HepG2 (cell line): ENCODE results near the gene AMER3. TPM values are rescaled to one million over a fixed set of nuclear protein-coding genes. Genes with fewer than 3 reads are reported as not detected.

Experiments used
- FOXC1 ChIP-seq: sonication (generic); formaldehyde crosslinking; IDR thresholded peaks from 2 replicates; pipeline ENCODE4 v1.8.0; 2022; ENCODE audit warnings: mild to moderate bottlenecking, missing genetic modification reagents, borderline replicate concordance
- KLF6 ChIP-seq: IDR thresholded peaks from 2 replicates; pipeline ENCODE4 v1.8.0; 2016; ENCODE audit warnings: missing biosample characterization, missing genetic modification reagents
- RXRA ChIP-seq: sonication (generic); formaldehyde crosslinking; IDR thresholded peaks from 2 replicates; pipeline ENCODE4 v1.5.1; 2020; ENCODE audit warnings: missing genetic modification reagents
- ZNF274 ChIP-seq: sonication (generic); formaldehyde crosslinking; IDR thresholded peaks from 2 replicates; pipeline ENCODE4 v1.5.1; 2020; ENCODE audit warnings: mild to moderate bottlenecking, missing genetic modification reagents
- ZNF296 ChIP-seq: sonication (generic); formaldehyde crosslinking; conservative IDR thresholded peaks from 2 replicates; pipeline ENCODE4 v1.5.0; 2020; ENCODE audit warnings: mild to moderate bottlenecking, missing genetic modification reagents
- ZNF562 ChIP-seq: sonication (generic); formaldehyde crosslinking; IDR thresholded peaks from 2 replicates; pipeline ENCODE4 v1.8.0; 2022; ENCODE audit warnings: missing genetic modification reagents, borderline replicate concordance
- ZNF768 ChIP-seq: sonication (generic); formaldehyde crosslinking; IDR thresholded peaks from 2 replicates; pipeline ENCODE4 v1.4.0; 2020; ENCODE audit warnings: missing genetic modification reagents
- ZNF772 ChIP-seq: sonication (generic); formaldehyde crosslinking; IDR thresholded peaks from 2 replicates; pipeline ENCODE4 v1.5.0; 2020; ENCODE audit warnings: mild to moderate bottlenecking, missing genetic modification reagents
- polyA plus RNA-seq, 8 experiments: library from polyadenylated mRNA; depleted of rRNA in 3 of 8; stranded (reverse) in 7 of 8; unstranded in 1 of 8; fragments of >200 nt; fragmentation: Illumina TruSeq in 4 of 8; extraction: Trizol in 4 of 8; gene quantifications; 2 replicates each; pipeline versions ENCODE4 v1.2.1 to v1.2.3, GENCODE V29; 2011 to 2016; ENCODE audit warnings: low read depth in 4 of 8, missing spikeins in 1 of 8, mixed read lengths in 1 of 8; ENCODE audit not compliant: insufficient read depth in 1 of 8
- total RNA-seq, 5 experiments: library from RNA; depleted of rRNA; stranded (reverse); fragments of >200 nt; fragmentation: Illumina TruSeq; extraction: Trizol; gene quantifications; 2 replicates each; pipeline ENCODE4 v1.2.3, GENCODE V29; 2016; ENCODE audit warnings: low read depth in 1 of 5
- TF ChIP-seq, protein P1 (sequence below), 2 experiments: sonication (generic) in 1 of 2; formaldehyde crosslinking in 1 of 2; IDR thresholded peaks; 2 replicates each; pipeline versions ENCODE4 v1.6.1 to v1.9.0; 2014 to 2022; ENCODE audit warnings: antibody characterized with exemption in 1 of 2, borderline replicate concordance in 1 of 2, inconsistent platforms in 1 of 2, low read depth in 1 of 2, missing genetic modification reagents in 1 of 2
- TF ChIP-seq, protein P2 (sequence below): sonication (generic); formaldehyde crosslinking; IDR thresholded peaks from 2 replicates; pipeline ENCODE4 v1.4.0; 2020; ENCODE audit warnings: missing genetic modification reagents
- TF ChIP-seq, protein P3 (sequence below): sonication (generic); formaldehyde crosslinking; IDR thresholded peaks from 2 replicates; pipeline ENCODE4 v1.9.0; 2022; ENCODE audit warnings: missing genetic modification reagents, mild to moderate bottlenecking, borderline replicate concordance
- TF ChIP-seq, protein P4 (sequence below): sonication (generic); formaldehyde crosslinking; IDR thresholded peaks from 2 replicates; pipeline ENCODE4 v1.4.0; 2020; ENCODE audit warnings: missing genetic modification reagents

The AMER3 gene
- total and polyA plus RNA-seq, 2 of the 13 experiments (the other 11 are each of a cell fraction or from before 2014, with no cell fraction given): not detected

DNA sequence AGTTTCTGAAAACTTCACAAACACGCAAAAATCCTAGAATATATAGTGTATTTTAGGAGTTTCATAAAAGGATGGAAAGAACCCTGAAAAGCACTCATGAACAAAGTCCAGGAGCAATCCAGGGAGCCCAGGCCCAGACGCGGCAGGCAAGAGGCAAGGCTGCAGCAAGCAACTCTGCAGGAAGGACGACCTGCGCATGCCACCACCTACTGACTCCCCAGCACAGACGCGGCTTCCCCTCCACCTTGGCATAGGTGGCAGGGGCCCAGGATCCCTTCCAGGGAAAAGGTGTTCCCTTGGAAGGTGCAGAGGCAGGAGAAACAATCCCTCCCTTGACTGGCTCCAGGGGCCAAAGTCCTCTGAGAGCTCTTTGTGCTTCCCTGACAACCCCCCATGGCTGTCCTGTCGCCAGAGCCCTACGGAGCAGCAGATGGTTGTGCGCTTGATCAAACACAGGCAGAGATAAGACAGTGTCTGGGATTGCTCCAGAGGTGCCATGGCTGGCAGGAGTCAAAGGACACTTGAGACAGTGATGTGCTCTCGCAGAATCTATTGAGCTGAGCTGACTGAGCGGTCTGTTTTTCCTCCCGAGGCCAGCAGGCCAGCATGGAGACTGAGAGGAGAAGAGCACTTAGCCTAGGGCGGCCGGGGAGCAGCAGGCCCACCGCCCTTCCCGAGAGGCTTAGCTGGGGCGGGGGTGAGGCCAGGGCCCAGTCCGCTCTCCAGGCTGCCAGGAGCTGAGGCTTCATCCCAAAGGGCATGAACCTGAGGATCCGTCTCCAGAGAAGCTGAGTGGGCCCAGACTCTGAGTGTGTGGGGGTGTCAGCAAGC, 10.8 kb upstream of the AMER3 start (continued):
- TF ChIP-seq, protein P1, sequence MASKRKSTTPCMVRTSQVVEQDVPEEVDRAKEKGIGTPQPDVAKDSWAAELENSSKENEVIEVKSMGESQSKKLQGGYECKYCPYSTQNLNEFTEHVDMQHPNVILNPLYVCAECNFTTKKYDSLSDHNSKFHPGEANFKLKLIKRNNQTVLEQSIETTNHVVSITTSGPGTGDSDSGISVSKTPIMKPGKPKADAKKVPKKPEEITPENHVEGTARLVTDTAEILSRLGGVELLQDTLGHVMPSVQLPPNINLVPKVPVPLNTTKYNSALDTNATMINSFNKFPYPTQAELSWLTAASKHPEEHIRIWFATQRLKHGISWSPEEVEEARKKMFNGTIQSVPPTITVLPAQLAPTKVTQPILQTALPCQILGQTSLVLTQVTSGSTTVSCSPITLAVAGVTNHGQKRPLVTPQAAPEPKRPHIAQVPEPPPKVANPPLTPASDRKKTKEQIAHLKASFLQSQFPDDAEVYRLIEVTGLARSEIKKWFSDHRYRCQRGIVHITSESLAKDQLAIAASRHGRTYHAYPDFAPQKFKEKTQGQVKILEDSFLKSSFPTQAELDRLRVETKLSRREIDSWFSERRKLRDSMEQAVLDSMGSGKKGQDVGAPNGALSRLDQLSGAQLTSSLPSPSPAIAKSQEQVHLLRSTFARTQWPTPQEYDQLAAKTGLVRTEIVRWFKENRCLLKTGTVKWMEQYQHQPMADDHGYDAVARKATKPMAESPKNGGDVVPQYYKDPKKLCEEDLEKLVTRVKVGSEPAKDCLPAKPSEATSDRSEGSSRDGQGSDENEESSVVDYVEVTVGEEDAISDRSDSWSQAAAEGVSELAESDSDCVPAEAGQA (IDR thresholded peaks at IDR 0.05; ENCODE audit: low read depth): 0 out of 2 replicates have a peak, but pooled peaks have one; percentile 28
- TF ChIP-seq, protein P1 (CRISPR knock-in tag; IDR thresholded peaks at IDR 0.05; ENCODE audit: borderline replicate concordance): no peak
- TF ChIP-seq, protein P2, sequence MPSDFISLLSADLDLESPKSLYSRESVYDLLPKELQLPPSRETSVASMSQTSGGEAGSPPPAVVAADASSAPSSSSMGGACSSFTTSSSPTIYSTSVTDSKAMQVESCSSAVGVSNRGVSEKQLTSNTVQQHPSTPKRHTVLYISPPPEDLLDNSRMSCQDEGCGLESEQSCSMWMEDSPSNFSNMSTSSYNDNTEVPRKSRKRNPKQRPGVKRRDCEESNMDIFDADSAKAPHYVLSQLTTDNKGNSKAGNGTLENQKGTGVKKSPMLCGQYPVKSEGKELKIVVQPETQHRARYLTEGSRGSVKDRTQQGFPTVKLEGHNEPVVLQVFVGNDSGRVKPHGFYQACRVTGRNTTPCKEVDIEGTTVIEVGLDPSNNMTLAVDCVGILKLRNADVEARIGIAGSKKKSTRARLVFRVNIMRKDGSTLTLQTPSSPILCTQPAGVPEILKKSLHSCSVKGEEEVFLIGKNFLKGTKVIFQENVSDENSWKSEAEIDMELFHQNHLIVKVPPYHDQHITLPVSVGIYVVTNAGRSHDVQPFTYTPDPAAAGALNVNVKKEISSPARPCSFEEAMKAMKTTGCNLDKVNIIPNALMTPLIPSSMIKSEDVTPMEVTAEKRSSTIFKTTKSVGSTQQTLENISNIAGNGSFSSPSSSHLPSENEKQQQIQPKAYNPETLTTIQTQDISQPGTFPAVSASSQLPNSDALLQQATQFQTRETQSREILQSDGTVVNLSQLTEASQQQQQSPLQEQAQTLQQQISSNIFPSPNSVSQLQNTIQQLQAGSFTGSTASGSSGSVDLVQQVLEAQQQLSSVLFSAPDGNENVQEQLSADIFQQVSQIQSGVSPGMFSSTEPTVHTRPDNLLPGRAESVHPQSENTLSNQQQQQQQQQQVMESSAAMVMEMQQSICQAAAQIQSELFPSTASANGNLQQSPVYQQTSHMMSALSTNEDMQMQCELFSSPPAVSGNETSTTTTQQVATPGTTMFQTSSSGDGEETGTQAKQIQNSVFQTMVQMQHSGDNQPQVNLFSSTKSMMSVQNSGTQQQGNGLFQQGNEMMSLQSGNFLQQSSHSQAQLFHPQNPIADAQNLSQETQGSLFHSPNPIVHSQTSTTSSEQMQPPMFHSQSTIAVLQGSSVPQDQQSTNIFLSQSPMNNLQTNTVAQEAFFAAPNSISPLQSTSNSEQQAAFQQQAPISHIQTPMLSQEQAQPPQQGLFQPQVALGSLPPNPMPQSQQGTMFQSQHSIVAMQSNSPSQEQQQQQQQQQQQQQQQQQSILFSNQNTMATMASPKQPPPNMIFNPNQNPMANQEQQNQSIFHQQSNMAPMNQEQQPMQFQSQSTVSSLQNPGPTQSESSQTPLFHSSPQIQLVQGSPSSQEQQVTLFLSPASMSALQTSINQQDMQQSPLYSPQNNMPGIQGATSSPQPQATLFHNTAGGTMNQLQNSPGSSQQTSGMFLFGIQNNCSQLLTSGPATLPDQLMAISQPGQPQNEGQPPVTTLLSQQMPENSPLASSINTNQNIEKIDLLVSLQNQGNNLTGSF: no peak
- TF ChIP-seq ZNF296 (CRISPR knock-in tag) (no peak), ZNF772 (CRISPR knock-in tag) (0 out of 2 replicates have a peak, but pooled peaks have one; percentile 68), KLF6 (CRISPR knock-in tag) (no peak), ZNF274 (no peak), RXRA (CRISPR knock-in tag) (peak; percentile 81), ZNF768 (no peak), FOXC1 (CRISPR knock-in tag) (peak; percentile 69; the same call in 1 of the 2 replicates), ZNF562 (CRISPR knock-in tag) (no peak)
- TF ChIP-seq, protein P3, sequence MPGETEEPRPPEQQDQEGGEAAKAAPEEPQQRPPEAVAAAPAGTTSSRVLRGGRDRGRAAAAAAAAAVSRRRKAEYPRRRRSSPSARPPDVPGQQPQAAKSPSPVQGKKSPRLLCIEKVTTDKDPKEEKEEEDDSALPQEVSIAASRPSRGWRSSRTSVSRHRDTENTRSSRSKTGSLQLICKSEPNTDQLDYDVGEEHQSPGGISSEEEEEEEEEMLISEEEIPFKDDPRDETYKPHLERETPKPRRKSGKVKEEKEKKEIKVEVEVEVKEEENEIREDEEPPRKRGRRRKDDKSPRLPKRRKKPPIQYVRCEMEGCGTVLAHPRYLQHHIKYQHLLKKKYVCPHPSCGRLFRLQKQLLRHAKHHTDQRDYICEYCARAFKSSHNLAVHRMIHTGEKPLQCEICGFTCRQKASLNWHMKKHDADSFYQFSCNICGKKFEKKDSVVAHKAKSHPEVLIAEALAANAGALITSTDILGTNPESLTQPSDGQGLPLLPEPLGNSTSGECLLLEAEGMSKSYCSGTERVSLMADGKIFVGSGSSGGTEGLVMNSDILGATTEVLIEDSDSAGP (CRISPR knock-in tag): peak; percentile 51; the same call in 1 of the 2 replicates
- TF ChIP-seq, protein P4, sequence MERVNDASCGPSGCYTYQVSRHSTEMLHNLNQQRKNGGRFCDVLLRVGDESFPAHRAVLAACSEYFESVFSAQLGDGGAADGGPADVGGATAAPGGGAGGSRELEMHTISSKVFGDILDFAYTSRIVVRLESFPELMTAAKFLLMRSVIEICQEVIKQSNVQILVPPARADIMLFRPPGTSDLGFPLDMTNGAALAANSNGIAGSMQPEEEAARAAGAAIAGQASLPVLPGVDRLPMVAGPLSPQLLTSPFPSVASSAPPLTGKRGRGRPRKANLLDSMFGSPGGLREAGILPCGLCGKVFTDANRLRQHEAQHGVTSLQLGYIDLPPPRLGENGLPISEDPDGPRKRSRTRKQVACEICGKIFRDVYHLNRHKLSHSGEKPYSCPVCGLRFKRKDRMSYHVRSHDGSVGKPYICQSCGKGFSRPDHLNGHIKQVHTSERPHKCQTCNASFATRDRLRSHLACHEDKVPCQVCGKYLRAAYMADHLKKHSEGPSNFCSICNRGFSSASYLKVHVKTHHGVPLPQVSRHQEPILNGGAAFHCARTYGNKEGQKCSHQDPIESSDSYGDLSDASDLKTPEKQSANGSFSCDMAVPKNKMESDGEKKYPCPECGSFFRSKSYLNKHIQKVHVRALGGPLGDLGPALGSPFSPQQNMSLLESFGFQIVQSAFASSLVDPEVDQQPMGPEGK (CRISPR knock-in tag): peak; percentile 88
